Epidermal melanocyte (primary cell): ENCODE results near the gene PLAC9.
"Not testable (repeated sequence)": the region's sequence is repeated elsewhere in the genome, so short reads cannot be mapped to it uniquely, and the experiment has no call there.

Experiments
- DNase-seq: peaks from one replicate; pipeline ENCODE4 v3.0.0; 2011; ENCODE audit warnings: low spot score; ENCODE audit not compliant: insufficient read length

Gene PLAC9

DNA sequence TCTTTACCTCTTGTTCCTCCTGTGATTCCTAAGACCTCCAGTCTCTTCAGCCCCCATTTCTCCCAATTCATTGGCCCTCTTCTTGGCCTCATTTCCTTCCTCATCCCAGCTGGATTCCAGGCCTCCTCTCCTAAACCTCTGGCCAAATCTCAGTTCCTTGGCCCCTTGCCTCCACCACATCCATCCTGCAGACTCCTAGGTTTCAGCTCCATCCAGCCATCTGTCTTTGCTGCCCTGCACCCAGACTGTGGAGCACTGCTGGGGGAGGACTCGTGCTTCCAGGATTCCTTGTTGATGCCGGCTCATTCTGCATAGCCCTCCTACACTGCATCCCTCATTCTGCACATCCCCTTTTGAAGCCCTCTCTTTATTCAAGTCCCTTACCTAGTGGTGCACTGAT is 6.7 kb downstream of the PLAC9 start:
- DNase-seq, result no peak

DNA sequence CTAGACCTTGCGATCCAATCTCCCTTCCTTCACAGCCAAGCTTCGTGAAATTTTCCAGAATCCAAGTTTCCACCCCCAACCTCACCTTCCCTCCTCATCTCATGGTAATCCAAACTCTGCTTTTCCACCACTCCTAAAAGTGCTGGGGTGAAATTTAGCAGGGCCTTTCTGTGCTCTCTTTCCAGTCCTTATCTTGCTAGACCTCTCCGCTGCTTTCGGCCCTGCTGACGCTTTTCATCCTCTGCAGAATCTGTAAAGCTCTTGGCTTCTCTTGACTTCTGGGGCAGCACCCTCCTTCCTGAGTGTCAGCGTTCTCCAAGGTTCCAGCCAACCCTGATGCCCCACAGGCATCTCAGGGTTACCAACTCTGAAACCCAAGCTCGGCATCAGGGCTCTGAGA is 7.7 kb downstream of the PLAC9 start:
- DNase-seq, result no peak

DNA sequence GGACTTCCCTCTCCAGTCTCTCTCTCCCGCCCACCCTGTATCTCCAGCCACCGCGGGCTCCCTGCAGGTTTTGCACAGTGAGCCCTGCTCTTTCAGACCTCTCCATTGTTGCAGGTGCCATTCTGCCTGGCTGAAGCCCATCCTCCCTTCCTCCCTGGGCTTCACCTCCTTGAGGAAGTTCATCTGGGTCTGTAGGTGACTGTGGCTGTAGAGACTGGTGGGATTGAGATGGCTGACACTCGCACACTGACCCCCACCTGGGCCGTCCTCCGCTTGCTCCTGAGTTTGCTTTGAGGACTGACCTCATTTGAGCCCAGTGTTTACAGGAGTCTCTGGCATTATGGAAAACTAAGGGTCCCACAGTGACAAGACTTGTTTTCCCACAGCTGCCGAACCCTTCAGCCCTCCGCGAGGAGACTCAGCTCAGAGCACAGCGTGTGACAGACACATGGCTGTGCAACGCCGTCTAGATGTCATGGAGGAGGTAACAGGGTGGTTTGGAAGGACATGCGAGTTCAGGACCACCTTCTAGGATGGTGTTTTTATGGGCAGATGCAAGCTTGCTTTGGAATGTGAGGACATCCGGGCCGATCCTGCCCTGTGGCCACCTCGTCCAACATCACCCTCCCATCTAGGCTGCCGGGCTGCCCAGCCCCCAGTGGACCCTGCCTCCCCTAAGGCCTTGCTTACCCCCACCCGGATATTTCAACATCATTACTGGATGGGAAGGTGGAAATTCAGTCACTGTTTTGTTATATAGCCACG is 9.3 kb downstream of the PLAC9 start:
- no peak for DNase-seq

DNA sequence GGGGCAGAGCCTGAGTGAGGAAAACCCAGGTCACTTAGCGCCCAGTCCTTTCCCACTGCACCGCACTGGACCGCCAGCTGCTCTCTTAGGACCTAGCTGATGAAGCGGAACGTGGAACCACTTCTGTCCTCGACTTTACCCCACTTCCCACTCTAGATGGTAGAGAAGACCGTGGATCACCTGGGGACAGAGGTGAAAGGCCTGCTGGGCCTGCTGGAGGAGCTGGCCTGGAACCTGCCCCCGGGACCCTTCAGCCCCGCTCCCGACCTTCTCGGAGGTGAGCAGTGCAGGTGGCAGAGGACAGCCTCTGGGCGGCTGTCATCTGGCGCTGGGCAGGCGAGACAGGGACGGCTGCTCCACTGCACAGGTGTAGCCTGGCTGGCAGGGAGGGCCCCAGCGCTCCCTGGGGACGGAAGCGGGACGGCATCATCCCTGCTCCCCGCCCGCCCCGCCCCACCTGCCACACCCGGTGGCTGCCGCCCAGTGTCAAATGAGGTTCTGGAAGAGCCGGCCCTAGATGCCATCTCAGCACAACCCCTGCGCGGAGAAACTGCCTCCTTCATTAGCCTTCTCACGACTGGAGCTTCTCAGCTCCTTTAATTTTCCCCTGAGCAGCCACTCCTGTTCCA is 11.7 kb downstream of the PLAC9 start:
- DNase-seq, result no peak

DNA sequence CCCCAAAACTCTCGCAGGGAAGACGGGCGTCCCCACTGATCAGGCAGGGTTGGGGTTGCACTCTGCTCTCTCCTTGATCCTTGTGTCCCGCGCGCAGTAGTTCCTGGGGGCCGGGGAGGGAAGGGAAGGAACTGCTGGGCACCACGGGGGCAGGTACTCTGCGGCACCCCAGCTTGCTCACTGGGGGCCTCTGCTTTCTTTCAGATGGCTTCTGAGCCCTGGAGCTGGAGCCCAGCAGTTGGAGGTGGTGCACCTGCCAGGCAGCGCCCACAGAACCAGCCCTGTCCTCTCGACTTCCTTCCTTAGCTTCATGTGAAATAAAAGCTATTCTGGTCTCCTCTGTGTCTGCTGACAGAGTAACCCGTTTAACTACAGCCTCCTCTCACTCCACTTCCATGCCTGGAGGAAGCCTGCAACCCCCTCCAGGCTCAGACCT is 12.2 kb downstream of the PLAC9 start:
- no peak for DNase-seq

DNA sequence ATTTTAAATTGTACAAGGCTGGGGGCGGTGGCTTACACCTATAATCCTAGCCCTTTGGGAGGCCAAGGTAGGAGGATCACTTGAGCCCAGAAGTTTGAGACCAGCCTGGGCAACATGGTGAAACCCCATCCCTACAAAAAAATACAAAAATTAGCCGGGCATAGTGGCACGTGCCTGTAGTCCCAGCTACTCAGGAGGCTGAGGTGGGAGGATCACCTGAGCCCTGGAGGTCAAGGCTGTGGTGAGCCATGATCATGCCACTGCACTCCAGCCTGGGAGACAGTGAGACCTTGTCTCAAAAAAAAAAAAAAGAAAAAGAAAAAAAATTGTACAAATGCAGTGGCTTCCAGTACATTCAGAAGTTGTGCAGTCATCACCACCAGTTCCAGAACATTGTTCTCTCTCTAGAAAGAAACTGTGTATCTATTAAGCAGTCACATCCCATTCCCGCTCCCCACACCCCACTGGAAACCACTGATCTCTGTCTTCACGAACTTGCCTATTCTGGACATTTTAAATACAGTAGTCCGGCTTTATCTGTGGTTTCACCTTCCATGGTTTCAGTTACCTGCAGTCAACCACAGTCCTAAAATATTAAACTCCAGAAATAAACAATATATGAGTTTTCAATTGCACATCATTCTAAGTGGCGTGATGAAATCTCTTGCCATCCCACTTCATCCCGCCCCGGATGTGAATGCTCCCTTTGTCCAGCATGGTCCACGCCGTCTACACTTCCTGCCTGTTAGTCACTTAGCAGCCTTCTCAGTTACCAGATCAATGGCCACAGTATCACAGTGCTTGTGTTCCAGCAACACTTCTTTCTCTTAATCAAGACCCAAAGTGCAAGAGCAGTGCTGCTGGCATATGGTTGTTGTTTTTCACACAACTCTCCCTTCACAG is 13.1 kb downstream of the PLAC9 start:
- DNase-seq, result not testable (repeated sequence)

DNA sequence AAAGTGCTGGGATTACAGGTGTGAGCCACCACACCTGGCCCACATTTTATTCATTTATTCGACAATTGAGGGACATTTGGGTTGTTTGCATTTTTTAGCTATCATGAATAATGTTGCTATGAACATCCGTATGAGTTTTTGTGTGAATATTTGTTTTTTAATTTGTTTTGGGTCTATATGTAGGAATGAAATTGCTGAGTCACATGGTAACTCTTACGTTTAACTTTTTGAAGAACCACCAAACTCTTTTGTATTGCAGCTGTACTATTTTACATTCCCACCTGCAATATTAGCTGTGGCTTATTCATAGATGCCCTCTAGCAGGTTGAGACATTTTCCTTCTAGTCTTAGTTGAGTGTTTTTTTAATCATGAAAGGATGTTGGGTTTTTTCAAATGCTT is 14.4 kb downstream of the PLAC9 start:
- DNase-seq, result no peak

DNA sequence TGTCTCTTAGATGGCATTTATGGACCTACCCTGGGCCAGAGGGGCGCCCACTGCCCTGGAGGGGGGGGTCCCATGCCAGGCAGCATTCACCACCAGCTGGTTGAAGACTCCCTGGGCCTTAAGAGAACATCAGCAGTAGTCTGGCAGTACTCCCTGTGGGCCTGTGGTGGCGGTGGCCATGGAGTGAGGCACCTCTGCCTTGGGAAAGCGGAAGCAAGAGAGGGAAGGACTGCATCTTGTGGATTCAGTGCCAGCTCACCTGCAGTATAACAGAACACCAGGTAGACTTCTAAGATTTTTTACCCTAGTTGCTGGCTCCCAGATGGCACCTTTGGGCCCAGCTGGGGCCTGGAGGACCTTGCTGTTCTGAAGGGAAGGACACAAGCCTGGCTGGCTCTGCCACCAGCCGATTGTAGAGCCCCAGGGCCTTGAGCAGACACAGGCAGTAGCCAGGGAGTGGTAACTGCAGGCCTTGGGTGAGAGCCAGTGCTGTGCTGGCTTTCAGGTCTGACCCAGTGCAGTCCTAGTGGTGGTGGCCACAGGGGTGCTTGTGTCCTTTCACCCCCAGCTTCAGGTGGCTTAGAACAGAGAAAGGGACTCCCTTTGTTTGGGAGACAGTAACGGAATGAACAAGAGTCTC is 15.8 kb downstream of the PLAC9 start:
- DNase-seq, result no peak

DNA sequence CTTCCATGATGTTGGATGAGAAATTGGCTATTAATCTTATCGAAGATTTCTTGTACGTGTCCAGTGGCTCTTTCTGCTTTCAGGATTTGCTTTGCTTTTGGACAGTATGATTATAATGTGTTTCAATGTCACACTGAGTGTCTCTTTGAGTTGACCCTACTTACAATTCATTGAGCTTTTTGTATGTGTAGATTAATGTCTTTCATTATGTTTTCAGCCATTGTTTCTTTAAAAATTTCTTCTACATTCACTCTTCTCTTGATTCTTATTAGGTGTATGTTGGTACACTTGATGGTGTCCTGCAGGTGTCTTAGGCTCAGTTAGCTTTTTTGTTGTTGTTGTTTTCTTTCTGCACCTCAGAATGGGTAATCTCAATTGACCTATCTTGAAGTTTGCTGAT is 16.6 kb downstream of the PLAC9 start:
- DNase-seq, result no peak

DNA sequence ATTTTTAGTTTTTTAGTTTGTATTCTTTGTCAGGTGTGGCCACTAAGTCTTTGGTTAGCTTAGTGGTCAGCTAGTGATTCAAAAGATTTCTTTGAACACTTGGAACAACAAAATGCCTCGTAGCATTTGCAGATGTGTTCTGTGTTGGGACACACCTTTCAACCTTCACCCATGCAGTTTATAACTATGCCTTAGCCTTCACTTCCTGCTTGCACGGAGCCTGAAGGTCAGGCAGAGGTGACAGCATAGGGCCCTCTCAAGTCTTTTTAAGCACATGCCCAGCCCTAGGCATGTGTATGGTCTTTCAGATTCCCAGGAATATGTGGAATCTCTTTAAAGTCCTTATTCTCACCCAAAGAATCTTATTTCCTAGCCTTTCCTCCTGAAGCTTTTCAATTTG is 17.6 kb downstream of the PLAC9 start:
- no peak for DNase-seq

DNA sequence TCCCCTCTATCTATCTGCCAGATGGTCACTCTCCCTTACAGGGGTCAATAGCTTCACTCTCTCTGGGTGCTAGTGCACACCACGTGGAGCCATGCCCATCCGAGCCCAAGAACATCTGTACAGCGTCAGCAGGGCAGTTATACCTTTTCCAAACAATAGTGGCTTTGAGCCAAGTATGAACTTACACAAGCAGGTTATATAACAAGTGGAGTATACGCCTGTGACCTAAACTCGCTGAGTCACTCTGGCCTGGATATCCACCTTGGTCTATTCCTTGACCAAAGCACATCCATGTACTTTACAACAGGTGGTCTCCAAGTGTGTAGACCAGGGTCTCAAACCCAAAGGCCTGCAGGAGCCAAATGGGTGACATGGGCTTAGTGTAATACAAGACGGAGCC is 20.3 kb downstream of the PLAC9 start:
- DNase-seq, result no peak

DNA sequence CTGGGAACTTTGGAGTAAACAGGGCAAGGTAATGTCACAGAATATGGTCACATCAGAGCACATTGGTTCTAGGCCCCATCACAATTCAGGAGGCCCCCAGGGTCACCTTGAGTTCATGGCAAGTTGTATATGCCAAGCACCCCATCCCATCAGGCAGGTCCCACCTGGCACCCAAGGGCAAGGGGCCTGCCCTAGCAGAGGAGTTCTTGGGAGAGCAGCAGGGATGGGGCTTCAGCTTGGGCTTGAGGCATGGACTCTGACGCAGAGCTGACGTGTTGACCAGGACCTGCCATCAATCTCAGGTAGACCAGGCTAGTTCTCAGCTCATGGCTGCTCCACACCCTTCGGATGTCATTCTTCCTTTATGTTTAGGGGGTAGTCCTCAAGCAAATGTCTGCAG is 20.9 kb downstream of the PLAC9 start:
- DNase-seq, result no peak

DNA sequence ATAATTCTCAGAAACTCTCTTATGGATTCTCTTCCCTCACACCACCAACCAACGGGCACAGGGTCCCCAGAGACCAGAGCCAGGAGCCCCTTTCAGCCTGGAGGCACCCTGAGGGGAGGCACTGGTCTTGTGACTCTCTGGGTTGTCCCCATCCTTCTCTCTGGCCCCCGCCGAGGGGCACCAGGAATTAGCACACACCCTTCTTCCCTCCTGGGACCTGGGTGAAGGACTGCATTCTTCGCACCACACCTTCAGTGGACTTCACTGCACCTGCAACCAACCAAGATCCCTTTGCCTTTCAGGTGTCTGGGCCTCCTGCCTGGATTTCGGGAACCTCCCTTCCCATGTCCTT is 22.1 kb downstream of the PLAC9 start:
- DNase-seq, result no peak

DNA sequence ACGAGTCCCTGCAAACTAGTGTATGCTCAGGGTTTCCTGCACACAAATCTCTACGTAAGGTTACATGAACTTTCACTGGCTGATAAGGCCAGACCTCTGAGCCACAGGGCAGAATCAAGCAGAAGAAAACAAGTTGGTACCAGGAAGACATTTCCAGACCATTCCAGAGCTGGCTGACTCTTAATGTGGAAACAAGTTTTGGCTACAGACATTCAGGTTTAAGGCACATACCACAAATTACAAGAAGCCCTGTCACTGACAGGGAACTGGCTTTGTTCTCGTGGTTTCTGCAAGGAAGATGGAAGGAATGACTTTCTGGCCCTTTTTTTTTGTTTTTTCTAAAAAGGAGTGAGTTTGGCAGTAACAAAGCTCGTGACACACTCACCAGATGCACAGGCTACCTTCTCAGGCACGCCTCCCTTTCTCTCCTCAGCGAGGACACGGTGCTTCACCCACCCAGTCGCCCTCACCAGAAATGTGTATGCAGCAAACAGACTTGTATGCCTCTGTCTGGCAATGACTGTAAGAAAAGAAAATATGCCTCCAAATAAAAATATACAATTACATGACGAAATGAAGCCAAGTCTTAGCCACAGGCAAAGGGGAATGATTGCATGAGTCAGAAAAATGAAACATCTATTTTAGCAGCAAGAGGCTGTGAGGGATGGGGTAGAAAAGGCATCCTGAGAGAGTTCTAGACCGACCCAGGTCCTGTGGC is 22.6 kb downstream of the PLAC9 start:
- DNase-seq, result peak; percentile 66

DNA sequence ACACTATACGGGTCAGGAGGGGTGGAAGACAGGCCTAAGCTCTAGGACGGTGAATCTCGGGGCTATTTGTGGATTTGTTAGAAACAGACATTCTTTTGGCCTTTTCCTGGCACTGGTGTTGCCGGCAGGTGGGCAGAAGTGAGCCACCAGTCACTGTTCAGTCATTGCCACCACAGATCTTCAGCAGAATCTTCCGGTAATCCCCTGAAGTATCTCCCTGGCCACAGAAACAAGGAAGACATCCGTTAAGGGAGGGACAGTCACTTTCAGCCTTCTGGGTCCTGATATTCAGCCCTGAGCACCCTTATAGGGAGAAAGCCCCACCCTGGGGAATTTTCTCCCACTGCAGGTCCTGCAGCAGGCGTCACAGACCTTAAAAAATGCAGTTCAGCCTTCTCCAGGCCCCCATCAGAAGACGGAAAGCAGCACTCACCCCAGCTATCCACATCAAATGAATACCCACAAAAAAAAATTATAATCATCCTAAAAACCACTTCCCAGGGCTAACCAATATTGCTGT is 23.2 kb downstream of the PLAC9 start:
- no peak for DNase-seq

DNA sequence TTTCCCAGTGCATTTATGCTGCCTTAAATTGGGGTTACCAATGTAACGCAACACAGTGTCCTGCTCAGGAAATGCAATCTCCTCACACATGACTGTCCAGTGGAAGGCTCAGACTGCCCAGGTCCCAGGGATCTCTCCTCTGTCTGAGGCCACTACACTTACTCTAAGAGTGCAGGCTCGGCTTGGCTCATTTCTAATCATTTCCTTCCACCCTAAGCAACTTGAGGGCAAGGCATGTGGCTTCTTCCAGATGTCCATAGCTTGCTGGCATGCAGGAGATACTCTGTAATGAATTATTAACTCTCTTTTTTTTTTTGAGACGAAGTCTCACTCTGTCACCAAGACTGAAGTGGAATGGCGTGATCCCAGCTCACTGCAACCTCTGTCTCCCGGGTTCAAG is 23.7 kb downstream of the PLAC9 start:
- no peak for DNase-seq

DNA sequence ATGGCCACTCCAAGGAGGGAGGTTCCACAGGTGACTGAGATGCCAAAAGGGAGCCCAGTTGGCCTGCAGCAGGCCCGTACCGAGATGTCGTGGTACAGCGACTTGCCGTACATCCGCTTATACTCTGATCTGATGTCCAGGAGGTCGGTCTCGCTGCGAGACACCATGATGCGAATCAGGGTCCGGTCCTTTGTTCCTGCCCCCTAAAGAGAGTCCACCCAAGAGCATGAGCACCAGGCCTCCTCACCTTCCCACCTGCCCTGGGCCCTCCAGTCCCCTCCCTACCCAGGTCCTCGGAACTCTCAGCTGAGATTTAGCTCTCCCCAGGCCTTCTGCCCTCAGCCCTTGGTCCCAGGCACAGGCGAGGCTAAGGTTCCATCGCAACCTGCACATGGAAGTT is 25.0 kb downstream of the PLAC9 start:
- DNase-seq, result no peak

DNA sequence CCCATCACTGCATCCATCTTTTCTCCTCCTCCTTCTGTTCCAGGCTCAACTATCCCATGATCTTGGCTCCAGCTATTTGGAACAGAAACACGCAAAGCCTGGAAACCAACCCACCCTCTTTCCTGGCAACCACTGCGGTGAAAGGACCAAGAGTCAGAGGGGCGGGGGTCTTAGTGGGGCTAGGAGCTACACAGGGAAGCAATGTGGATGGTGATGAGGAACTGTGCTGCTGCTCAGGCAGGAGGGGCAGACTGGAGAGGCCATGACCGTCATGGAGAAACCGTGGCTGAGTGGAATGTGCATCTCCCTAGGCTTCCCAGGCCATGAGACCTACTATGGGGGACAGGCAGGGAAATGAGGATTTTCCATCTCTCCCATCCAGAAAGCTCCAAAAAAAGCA is 25.6 kb downstream of the PLAC9 start:
- DNase-seq, result no peak

DNA sequence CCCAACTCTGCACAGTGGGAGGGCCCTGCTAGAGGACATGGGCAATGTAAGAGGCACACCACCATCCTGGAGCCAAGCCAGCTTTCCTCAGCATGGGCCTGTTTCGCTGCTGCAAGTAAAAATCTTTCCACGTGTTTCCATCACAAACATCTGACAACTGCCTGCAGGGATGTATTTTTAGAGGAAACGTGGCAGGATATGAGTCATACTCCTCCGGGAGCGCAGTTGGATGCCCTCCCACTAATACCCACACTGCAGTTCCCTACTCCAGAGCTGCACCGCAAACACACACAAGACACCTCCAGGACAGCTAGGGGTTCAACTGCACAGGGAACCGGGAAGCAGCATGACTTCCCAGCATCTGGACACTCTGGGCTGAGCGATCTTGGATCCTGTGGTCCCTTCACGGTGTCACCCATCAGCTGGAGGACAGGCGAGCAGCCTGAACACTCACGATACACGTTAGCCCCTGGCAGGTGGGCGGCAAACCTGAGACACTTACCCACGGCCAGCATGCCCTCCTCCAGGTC is 26.1 kb downstream of the PLAC9 start:
- peak; percentile 80 for DNase-seq

DNA sequence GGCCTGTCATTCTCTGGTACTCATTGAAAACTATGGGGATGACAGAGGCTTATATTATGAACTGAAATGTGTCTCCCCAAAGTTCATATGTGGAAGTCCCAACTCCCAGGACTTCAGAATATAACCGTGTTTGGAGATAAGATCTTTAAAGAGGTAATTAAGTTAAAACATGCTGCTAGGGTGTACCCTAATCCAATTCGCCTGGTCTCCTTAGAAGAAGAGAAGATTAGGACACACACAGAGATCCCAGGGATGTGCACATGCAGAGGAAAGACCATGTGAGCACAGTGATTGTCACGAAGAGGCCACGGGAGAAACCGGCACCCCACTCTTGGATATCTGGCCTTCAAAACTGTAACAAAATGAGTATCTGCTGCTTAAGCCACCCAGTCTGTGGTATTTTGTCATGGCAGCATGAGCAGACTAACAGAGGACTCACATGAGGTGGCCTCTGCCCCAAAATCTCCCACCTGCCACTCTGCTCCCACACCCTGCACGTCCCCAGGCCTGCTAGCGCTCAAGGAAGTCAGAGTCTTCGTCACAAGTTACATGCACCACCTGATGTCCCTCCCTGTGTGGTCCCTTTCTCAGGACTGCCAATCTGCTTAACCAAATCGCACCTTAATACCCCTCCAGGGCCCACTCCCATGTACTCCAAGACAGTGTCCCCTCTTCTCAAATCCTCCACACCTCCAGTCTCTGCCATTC is 26.8 kb downstream of the PLAC9 start:
- DNase-seq, result no peak
